NCI-H146 (cell line): Measurements from ENCODE around the gene RFLNA.

ENCODE experiments used
- DNase-seq: peaks from one replicate; lab custom pipeline; 2025; lab: John Stamatoyannopoulos, UW

The RFLNA gene

GRCh38 chr12:124359671-124360581 is 65.0 kb downstream of the RFLNA start:
- DNase-seq = no peak

DNA sequence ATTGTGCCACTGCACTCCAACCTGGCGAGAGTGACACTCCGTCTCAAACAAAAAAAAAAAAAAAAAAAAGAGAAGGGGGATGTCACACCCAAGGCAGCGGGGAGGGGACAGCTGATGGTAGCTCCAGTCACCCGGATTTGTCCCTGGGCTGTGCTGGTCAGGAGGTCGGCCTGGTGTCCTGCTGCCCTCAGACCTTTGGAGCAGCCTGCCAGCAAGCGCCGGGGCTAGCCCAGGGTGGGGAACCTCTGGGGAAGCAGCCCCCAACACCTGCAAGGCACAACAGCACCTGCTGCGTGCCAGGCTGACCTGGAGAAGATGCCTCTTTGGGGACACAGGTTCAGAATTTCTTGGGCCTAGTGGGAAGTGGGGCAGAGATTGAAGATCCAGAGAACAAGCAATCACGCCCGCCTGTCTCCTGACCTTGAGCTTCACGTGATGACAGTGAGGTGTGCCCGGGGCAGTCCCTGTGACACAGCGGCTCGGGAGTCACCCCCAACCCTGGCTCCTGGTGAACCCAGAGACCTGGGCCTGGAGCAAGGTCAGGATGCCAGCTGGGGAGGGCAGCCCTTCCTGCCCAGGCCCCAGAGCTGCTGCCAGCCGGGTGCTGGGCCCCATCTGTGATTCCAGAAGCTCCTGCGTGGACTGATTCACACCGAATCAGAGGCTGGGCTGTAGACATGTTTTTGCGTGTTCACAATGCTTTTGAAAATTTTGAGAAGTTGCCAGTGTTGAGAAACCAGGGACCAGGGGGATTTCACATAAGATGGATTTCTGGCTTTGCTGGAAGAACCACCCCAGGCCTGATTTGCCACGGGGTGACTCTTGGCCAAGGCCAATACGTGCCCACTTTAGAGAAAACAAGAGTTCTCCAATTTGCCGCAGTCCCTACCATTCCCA is 66.4 kb downstream of the RFLNA start:
- DNase-seq = no peak

DNA sequence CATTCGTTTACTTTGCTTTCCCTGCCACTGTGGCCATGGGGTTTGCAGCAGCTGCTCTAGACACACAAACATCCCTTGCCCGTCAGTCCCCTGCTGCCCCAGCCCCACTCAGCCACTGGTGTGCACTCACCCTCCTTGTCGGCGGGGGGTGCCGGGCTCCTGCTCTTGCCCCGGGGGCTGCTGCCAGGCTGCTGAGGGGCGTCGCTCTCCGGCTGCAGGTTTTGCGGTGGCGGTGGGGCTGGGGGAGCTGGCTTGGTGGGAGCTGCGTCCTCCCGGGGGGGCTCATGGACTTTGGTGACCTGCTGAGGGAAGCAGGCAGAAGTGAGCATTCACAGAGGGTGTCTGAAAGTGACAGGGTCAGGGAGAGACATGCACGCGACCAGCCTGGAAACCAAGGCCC is 67.1 kb downstream of the RFLNA start:
- DNase-seq = no peak

DNA sequence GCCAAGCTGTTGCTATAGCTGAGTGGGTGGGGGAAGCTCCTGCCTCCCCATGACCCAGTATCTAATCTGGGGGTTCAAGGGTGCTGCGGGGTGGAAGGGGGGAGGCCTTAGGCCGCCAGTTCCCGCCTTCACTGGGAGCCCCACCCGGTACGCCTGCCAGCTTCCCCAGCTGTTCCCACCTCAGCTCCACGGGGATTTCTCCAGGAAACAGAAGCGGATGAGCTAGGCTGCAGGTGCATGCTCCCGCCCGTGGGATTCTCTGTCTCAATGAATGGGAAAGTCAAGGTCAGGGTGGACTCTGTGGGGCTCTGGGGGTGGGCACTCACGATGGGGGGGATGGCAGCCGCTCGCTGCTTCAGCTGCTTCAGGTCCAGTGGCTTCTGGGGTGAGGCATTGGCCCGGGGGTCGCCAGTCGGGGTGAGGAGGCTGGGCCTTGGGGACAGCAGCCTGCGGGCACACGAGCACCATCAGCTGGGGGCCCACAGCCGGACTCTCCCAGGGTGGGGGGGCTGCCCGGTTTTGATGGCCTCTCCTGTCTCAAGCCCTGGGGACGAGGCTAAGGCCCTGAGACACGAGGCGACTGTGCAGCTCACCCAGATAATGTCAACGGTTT is 68.6 kb downstream of the RFLNA start:
- DNase-seq = no peak

DNA sequence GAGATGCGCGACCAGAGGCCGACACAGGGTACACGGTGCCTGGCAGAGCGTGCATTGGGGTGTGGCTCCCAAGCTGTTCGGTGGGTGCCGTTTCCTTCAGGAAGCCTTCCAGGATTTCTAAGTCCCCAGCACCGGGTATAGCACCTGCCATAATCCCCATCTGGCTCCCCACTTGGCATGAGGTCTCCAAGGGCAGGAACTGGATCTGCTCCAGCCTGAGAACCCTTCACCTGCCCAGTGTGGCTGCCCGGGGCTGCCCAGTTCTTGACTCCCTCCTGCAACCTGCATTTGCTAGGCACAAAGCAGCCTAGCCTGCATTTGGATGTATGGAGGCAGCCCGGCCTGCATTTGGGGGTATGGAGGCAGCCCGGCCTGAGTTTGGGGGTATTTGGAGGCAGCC is 69.7 kb downstream of the RFLNA start:
- no peak for DNase-seq
